Ishikawa (cell line): ENCODE data around the gene TARBP1.

Source experiments
- CEBPB ChIP-seq: IDR thresholded peaks from 2 replicates; pipeline ENCODE4 v1.6.1; 2012
- CREB1 ChIP-seq: IDR thresholded peaks from 2 replicates; pipeline ENCODE4 v1.6.1; 2012; ENCODE audit warnings: low read depth
- NFIC ChIP-seq: IDR thresholded peaks from 2 replicates; pipeline ENCODE4 v1.6.1; 2012
- RAD21 ChIP-seq: IDR thresholded peaks from 2 replicates; pipeline ENCODE4 v1.6.1; 2012; ENCODE audit warnings: low read depth
- TAF1 ChIP-seq: IDR thresholded peaks from 2 replicates; pipeline ENCODE4 v1.6.1; 2012; ENCODE audit warnings: low read depth, mild to moderate bottlenecking
- TCF12 ChIP-seq: IDR thresholded peaks from 2 replicates; pipeline ENCODE4 v1.6.1; 2012; ENCODE audit warnings: low read depth
- USF1 ChIP-seq: IDR thresholded peaks from 2 replicates; pipeline ENCODE4 v1.6.1; 2012
- TF ChIP-seq, protein P1 (sequence below): IDR thresholded peaks from 2 replicates; pipeline ENCODE4 v1.6.1; 2012

DNA sequence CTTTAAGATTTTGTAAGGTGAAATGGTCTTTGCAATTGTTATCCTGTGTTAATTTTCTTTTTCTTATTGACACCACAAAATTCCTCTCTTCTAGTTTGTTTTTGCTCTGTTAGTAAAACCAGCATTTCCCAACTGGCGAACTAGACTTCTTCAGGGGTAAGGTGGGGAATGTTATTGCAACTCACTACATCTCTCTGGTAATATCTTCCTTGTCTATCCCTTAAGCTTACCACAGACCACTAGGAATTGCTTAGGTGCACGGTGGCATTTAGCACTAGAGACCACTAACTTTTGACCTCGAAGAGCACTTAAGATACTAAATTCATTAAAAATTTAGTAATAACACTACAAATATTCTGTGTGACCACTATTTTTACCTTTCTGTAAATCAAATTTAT lies 109.9 kb downstream of the TARBP1 start:
- TF ChIP-seq RAD21 (no peak), TCF12 (no peak), USF1 (no peak), CEBPB (no peak), CREB1 (no peak), NFIC (no peak), TAF1 (no peak)
- TF ChIP-seq, protein P1, sequence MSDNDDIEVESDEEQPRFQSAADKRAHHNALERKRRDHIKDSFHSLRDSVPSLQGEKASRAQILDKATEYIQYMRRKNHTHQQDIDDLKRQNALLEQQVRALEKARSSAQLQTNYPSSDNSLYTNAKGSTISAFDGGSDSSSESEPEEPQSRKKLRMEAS = no peak
